C4-2B (cell line): ENCODE results near the gene TAGLN.

ENCODE experiments used
- ZFX ChIP-seq: fragments of 450-650 bp; IDR thresholded peaks from 2 replicates; pipeline ENCODE4 v1.6.1; 2017
- TF ChIP-seq, protein P1 (sequence below): fragments of 450-650 bp; conservative IDR thresholded peaks from 2 replicates; pipeline ENCODE4 v1.5.1; 2017; ENCODE audit warnings: mild to moderate bottlenecking

DNA sequence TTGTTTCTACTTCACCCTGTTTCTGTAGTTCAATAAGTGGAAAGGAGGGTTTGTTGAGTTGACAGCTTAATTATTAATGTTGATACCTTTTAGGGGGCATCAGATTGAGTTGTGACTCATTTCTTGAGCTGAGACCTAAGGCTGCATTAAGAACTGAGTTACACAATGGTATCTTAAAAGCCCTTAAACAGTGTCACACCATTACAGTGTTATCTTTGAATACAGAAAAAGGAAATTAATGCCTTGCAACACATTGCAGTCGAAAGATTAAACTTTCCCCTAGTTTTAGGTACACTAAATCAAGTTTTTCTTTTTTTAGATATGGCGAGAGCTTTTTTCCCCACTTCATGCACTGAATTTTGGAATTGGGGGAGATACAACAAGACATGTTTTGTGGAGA lies 38.3 kb upstream of the TAGLN start:
- TF ChIP-seq, protein P1, sequence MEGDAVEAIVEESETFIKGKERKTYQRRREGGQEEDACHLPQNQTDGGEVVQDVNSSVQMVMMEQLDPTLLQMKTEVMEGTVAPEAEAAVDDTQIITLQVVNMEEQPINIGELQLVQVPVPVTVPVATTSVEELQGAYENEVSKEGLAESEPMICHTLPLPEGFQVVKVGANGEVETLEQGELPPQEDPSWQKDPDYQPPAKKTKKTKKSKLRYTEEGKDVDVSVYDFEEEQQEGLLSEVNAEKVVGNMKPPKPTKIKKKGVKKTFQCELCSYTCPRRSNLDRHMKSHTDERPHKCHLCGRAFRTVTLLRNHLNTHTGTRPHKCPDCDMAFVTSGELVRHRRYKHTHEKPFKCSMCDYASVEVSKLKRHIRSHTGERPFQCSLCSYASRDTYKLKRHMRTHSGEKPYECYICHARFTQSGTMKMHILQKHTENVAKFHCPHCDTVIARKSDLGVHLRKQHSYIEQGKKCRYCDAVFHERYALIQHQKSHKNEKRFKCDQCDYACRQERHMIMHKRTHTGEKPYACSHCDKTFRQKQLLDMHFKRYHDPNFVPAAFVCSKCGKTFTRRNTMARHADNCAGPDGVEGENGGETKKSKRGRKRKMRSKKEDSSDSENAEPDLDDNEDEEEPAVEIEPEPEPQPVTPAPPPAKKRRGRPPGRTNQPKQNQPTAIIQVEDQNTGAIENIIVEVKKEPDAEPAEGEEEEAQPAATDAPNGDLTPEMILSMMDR = no peak
- TF ChIP-seq ZFX = no peak
